SK-N-SH treated with all-trans-retinoic acid at 6 μM for 48 hours (cell line): ENCODE data around the gene JAGN1.

ENCODE experiments used
- ARNTL ChIP-seq: fragments of 450-650 bp; formaldehyde crosslinking; IDR thresholded peaks from 2 replicates; pipeline ENCODE4 v1.5.0; 2020; ENCODE audit warnings: low read depth, mild to moderate bottlenecking, moderate library complexity, borderline replicate concordance
- CSDC2 ChIP-seq: fragments of 250-450 bp; sonication (Bioruptor Pico); IDR thresholded peaks from 2 replicates; pipeline ENCODE4 v1.5.0; 2020; ENCODE audit warnings: mild to moderate bottlenecking, moderate library complexity
- TF ChIP-seq, protein P1 (sequence below): fragments of 250-450 bp; sonication (Bioruptor Pico); IDR thresholded peaks from 2 replicates; pipeline ENCODE4 v1.5.1; 2020; ENCODE audit warnings: low read depth, mild to moderate bottlenecking, moderate library complexity
- TF ChIP-seq, protein P2 (sequence below): fragments of 250-450 bp; sonication (Bioruptor Pico); IDR thresholded peaks from 2 replicates; pipeline ENCODE4 v1.8.0; 2020; ENCODE audit warnings: mild to moderate bottlenecking, moderate library complexity, borderline replicate concordance

DNA sequence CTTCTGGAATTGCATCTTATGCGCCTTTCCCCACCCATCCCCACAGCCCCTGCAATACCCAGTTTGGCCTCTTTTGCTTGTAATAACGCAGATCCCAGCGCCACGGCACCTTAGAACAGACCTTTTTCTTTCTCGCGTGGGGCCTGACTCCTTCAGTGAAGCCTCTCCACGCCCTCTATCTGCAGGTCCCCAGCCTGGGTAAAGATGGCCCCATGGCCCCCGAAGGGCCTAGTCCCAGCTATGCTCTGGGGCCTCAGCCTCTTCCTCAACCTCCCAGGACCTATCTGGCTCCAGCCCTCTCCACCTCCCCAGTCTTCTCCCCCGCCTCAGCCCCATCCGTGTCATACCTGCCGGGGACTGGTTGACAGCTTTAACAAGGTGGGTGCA, 43.8 kb downstream of the JAGN1 start:
- TF ChIP-seq, protein P1, sequence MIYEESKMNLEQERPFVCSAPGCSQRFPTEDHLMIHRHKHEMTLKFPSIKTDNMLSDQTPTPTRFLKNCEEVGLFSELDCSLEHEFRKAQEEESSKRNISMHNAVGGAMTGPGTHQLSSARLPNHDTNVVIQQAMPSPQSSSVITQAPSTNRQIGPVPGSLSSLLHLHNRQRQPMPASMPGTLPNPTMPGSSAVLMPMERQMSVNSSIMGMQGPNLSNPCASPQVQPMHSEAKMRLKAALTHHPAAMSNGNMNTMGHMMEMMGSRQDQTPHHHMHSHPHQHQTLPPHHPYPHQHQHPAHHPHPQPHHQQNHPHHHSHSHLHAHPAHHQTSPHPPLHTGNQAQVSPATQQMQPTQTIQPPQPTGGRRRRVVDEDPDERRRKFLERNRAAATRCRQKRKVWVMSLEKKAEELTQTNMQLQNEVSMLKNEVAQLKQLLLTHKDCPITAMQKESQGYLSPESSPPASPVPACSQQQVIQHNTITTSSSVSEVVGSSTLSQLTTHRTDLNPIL (CRISPR knock-in tag) = no peak
- TF ChIP-seq, protein P2, sequence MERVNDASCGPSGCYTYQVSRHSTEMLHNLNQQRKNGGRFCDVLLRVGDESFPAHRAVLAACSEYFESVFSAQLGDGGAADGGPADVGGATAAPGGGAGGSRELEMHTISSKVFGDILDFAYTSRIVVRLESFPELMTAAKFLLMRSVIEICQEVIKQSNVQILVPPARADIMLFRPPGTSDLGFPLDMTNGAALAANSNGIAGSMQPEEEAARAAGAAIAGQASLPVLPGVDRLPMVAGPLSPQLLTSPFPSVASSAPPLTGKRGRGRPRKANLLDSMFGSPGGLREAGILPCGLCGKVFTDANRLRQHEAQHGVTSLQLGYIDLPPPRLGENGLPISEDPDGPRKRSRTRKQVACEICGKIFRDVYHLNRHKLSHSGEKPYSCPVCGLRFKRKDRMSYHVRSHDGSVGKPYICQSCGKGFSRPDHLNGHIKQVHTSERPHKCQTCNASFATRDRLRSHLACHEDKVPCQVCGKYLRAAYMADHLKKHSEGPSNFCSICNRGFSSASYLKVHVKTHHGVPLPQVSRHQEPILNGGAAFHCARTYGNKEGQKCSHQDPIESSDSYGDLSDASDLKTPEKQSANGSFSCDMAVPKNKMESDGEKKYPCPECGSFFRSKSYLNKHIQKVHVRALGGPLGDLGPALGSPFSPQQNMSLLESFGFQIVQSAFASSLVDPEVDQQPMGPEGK (CRISPR knock-in tag) = no peak
- no peak for TF ChIP-seq ARNTL (CRISPR knock-in tag)
- no peak for TF ChIP-seq CSDC2
